Trophoblast cell (in vitro differentiated cells and primary cell): ENCODE results near the gene AGAP1.

Experiments used
- DNase-seq, 2 donors: peaks; one replicate each; pipeline ENCODE4 v3.0.0-alpha.2; 2016
- H2AFZ ChIP-seq: 2 replicates; pipeline ENCODE4 v1.6.1; 2013; ENCODE audit warnings: low read length, moderate library complexity, mild to moderate bottlenecking; ENCODE audit not compliant: insufficient read depth, poor library complexity
- H2AK5ac ChIP-seq: 2 replicates; pipeline ENCODE4 v1.6.1; 2013; ENCODE audit warnings: mild to moderate bottlenecking, low read length
- H2BK120ac ChIP-seq: 2 replicates; pipeline ENCODE4 v1.6.1; 2013; ENCODE audit warnings: low read length, mild to moderate bottlenecking, moderate library complexity; ENCODE audit not compliant: insufficient read depth, poor library complexity
- H2BK12ac ChIP-seq: 2 replicates; pipeline ENCODE4 v1.6.1; 2013; ENCODE audit warnings: mild to moderate bottlenecking, low read length, moderate library complexity
- H2BK5ac ChIP-seq: 2 replicates; pipeline ENCODE4 v1.6.1; 2013; ENCODE audit warnings: low read length, low read depth, moderate library complexity, mild to moderate bottlenecking; ENCODE audit not compliant: poor library complexity
- H3K14ac ChIP-seq: 2 replicates; pipeline ENCODE4 v1.6.1; 2013; ENCODE audit warnings: mild to moderate bottlenecking, low read length
- H3K18ac ChIP-seq: 2 replicates; pipeline ENCODE4 v1.6.1; 2013; ENCODE audit warnings: mild to moderate bottlenecking, low read length
- H3K23ac ChIP-seq: 2 replicates; pipeline ENCODE4 v1.6.1; 2013; ENCODE audit warnings: low read length
- H3K27ac ChIP-seq: 2 replicates; pipeline ENCODE4 v1.5.1; 2013; ENCODE audit warnings: low read depth, mild to moderate bottlenecking, inconsistent platforms, low read length, moderate library complexity
- H3K27me3 ChIP-seq: 2 replicates; pipeline ENCODE4 v1.6.1; 2013; ENCODE audit warnings: inconsistent platforms, mild to moderate bottlenecking, low read length, moderate library complexity; ENCODE audit not compliant: insufficient read depth
- H3K36me3 ChIP-seq, 2 experiments: 1 replicate in 1 of 2; 2 replicates in 1 of 2; pipeline ENCODE4 v1.6.1; 2013; ENCODE audit warnings: low read length in 2 of 2, mild to moderate bottlenecking in 2 of 2, moderate library complexity in 1 of 2; ENCODE audit not compliant: insufficient read depth in 2 of 2, control insufficient read depth in 1 of 2
- H3K4ac ChIP-seq: 2 replicates; pipeline ENCODE4 v1.6.1; 2013; ENCODE audit warnings: low read depth, mild to moderate bottlenecking, low read length, moderate library complexity
- H3K4me1 ChIP-seq, 2 experiments: 1 replicate in 1 of 2; 2 replicates in 1 of 2; pipeline ENCODE4 v1.6.1; 2013; ENCODE audit warnings: low read length in 2 of 2, mild to moderate bottlenecking in 2 of 2, moderate library complexity in 1 of 2; ENCODE audit not compliant: insufficient read depth in 2 of 2, control insufficient read depth in 1 of 2
- H3K4me2 ChIP-seq: 2 replicates; pipeline ENCODE4 v1.6.1; 2013; ENCODE audit warnings: inconsistent platforms, mild to moderate bottlenecking, low read length, moderate library complexity
- H3K4me3 ChIP-seq: 2 replicates; pipeline ENCODE4 v1.5.1; 2013; ENCODE audit warnings: mild to moderate bottlenecking, low read depth, low read length, inconsistent platforms
- H3K79me1 ChIP-seq: one replicate; pipeline ENCODE4 v1.6.1; 2013; ENCODE audit warnings: low read length
- H3K79me2 ChIP-seq: 2 replicates; pipeline ENCODE4 v1.6.1; 2013; ENCODE audit warnings: low read length, mild to moderate bottlenecking; ENCODE audit not compliant: control insufficient read depth, insufficient read depth, poor library complexity
- H3K9ac ChIP-seq: 2 replicates; pipeline ENCODE4 v1.6.1; 2013; ENCODE audit warnings: mild to moderate bottlenecking, low read length
- H3K9me3 ChIP-seq: 2 replicates; pipeline ENCODE4 v1.6.1; 2013; ENCODE audit warnings: low read depth, mild to moderate bottlenecking, control low read depth, inconsistent platforms, low read length; ENCODE audit not compliant: insufficient read depth
- H4K12ac ChIP-seq: 2 replicates; pipeline ENCODE4 v1.6.1; 2013; ENCODE audit warnings: low read depth, mild to moderate bottlenecking, low read length, moderate library complexity
- H4K8ac ChIP-seq: 2 replicates; pipeline ENCODE4 v1.6.1; 2013; ENCODE audit warnings: low read depth, mild to moderate bottlenecking, low read length, moderate library complexity
- H4K91ac ChIP-seq: one replicate; pipeline ENCODE4 v1.6.1; 2013; ENCODE audit warnings: low read depth, mild to moderate bottlenecking, low read length, moderate library complexity
- WGBS: extraction: QIAGEN DNeasy Blood & Tissue Kit; methylation state at CpG from one replicate; pipeline ENCODE4 v1.1.7; 2013; ENCODE audit warnings: missing lambda C conversion rate; ENCODE audit not compliant: insufficient read length, insufficient coverage; ENCODE audit errors: extremely low coverage; 5-methylcytosine and 5-hydroxymethylcytosine counted together

The AGAP1 gene

GRCh38 chr2:235903782-235904584 lies 410.1 kb downstream of the AGAP1 start:
- Histone ChIP-seq H3K79me1 (no peaks in the 10 kb centered on the region), H3K4me2 (no peak overlapping the region), H2BK12ac (no peak overlapping the region), H2AFZ (no peak overlapping the region), H3K14ac (no peak overlapping the region), H2BK5ac (no peak overlapping the region), H3K4ac (no peak overlapping the region), H4K8ac (no peak overlapping the region), H3K79me2 (no peaks in the 10 kb centered on the region), H3K18ac (no peak overlapping the region), H3K4me3 (no peak overlapping the region), H2AK5ac (no peak overlapping the region), H3K23ac (no peak overlapping the region), H3K27ac (no peak overlapping the region), H3K27me3 (no peaks in the 10 kb centered on the region), H3K36me3 (no peaks in the 10 kb centered on the region), H3K9ac (no peak overlapping the region), H3K9me3 (no peaks in the 10 kb centered on the region), H4K91ac (no peak overlapping the region), H3K4me1 (peaks cover 0 to 2% of the 10 kb centered on the region in 2 experiments), H2BK120ac (no peak overlapping the region), H4K12ac (no peak overlapping the region)
- WGBS, result no CpG with 5 or more reads among the region's 21 CpGs
- no peak for DNase-seq

GRCh38 chr2:235904585-235904931 lies 410.7 kb downstream of the AGAP1 start:
- Histone ChIP-seq H3K9me3 (no peaks in the 10 kb centered on the region), H4K91ac (no peak overlapping the region), H3K4ac (no peak overlapping the region), H3K18ac (no peak overlapping the region), H2BK5ac (no peak overlapping the region), H3K23ac (no peak overlapping the region), H3K27me3 (no peaks in the 10 kb centered on the region), H3K4me2 (no peak overlapping the region), H3K9ac (no peak overlapping the region), H2AFZ (no peak overlapping the region), H3K4me1 (peaks cover 0 to 2% of the 10 kb centered on the region in 2 experiments), H3K79me1 (no peaks in the 10 kb centered on the region), H2BK12ac (no peak overlapping the region), H4K8ac (no peak overlapping the region), H2AK5ac (no peak overlapping the region), H3K79me2 (no peaks in the 10 kb centered on the region), H3K14ac (no peak overlapping the region), H3K27ac (no peak overlapping the region), H2BK120ac (no peak overlapping the region), H3K4me3 (no peak overlapping the region), H4K12ac (no peak overlapping the region), H3K36me3 (no peaks in the 10 kb centered on the region)
- no CpG with 5 or more reads among the region's 6 CpGs for WGBS
- no peak for DNase-seq

GRCh38 chr2:235908826-235909225 lies 415.0 kb downstream of the AGAP1 start:
- DNase-seq, result no peak
- Histone ChIP-seq H4K91ac (no peak overlapping the region), H3K4ac (no peak overlapping the region), H2BK12ac (no peak overlapping the region), H3K18ac (no peak overlapping the region), H4K12ac (no peak overlapping the region), H3K79me1 (no peaks in the 10 kb centered on the region), H2AK5ac (no peak overlapping the region), H3K14ac (no peak overlapping the region), H2BK120ac (no peak overlapping the region), H3K9me3 (no peaks in the 10 kb centered on the region), H3K27ac (no peak overlapping the region), H3K4me2 (no peak overlapping the region), H3K4me3 (no peak overlapping the region), H3K9ac (no peak overlapping the region), H3K36me3 (peaks cover 0 to 3% of the 10 kb centered on the region in 2 experiments), H2BK5ac (no peak overlapping the region), H3K79me2 (no peaks in the 10 kb centered on the region), H2AFZ (no peak overlapping the region), H4K8ac (no peak overlapping the region), H3K4me1 (no peaks in the 10 kb centered on the region), H3K27me3 (no peaks in the 10 kb centered on the region), H3K23ac (no peak overlapping the region)
- WGBS, result no CpG with 5 or more reads among the region's 6 CpGs

- H3K4me1 ChIP-seq, result no peaks in the 10 kb centered on the region
- H3K18ac ChIP-seq, result no peak overlapping the region
- H3K23ac ChIP-seq, result no peak overlapping the region
- no peak overlapping the region for H3K4me2 ChIP-seq
- H3K4me3 ChIP-seq, result no peak overlapping the region
- no peak overlapping the region for H2AFZ ChIP-seq
- WGBS, result no CpG with 5 or more reads among the region's 2 CpGs
- H4K12ac ChIP-seq, result no peak overlapping the region
- no peak overlapping the region for H3K27ac ChIP-seq
- no peak overlapping the region for H2BK12ac ChIP-seq
- no peak overlapping the region for H3K9ac ChIP-seq
- H4K8ac ChIP-seq, result no peak overlapping the region
- H2AK5ac ChIP-seq, result no peak overlapping the region
- H4K91ac ChIP-seq, result no peak overlapping the region
- no peak overlapping the region for H2BK5ac ChIP-seq
- no peak overlapping the region for H2BK120ac ChIP-seq
- no peak for DNase-seq
- H3K79me2 ChIP-seq, result no peaks in the 10 kb centered on the region
- H3K79me1 ChIP-seq, result no peaks in the 10 kb centered on the region
- H3K4ac ChIP-seq, result no peak overlapping the region
- peaks cover 0 to 3% of the 10 kb centered on the region in 2 experiments for H3K36me3 ChIP-seq
- no peaks in the 10 kb centered on the region for H3K27me3 ChIP-seq
- H3K14ac ChIP-seq, result no peak overlapping the region
- H3K9me3 ChIP-seq, result no peaks in the 10 kb centered on the region
These were observed 415.5 kb downstream of the AGAP1 start for GRCh38 chr2:235909358-235909757.
